H1 (cell line): ENCODE results near the gene GDF2. TPM values are rescaled to one million over a fixed set of nuclear protein-coding genes. Genes with fewer than 3 reads are reported as not detected.

Source experiments
- CTCF ChIA-PET: fragments of 300-600 bp; sonication (Branson Sonifier 250); formaldehyde crosslinking; loops from one replicate; lab custom pipeline; 2021; ENCODE audit not compliant: partially characterized antibody; lab: Charles Lee
- POLR2A ChIA-PET: fragments of 300-600 bp; sonication (Branson Sonifier 250); formaldehyde crosslinking; loops from one replicate; lab custom pipeline; 2021; ENCODE audit warnings: inconsistent platforms; ENCODE audit not compliant: partially characterized antibody; lab: Charles Lee
- DNase-seq, 2 experiments: peaks; one replicate each; pipeline versions ENCODE4 v3.0.0 to v3.0.0-alpha.2; 2010 to 2022; ENCODE audit warnings: low spot score in 2 of 2, low read depth in 1 of 2, mixed read lengths in 1 of 2
- FAIRE-seq: peaks from 2 replicates; lab custom pipeline; 2011; peaks lifted over from hg19 to GRCh38; lab: Jason Lieb, UNC
- H2AFZ ChIP-seq: 2 replicates; pipeline ENCODE4 v1.8.1; 2012; ENCODE audit warnings: low read length, inconsistent platforms
- H2AK5ac ChIP-seq: 2 replicates; pipeline ENCODE4 v1.6.1; 2013; ENCODE audit warnings: low read depth, low read length
- H2BK120ac ChIP-seq: replicated peaks from 2 replicates; pipeline ENCODE3; 2013; ENCODE audit warnings: low read depth, low read length, inconsistent platforms
- H2BK12ac ChIP-seq: 2 replicates; pipeline ENCODE4 v1.6.1; 2013; ENCODE audit warnings: low read depth, low read length
- H2BK15ac ChIP-seq: 2 replicates; pipeline ENCODE4 v1.6.1; 2013; ENCODE audit warnings: low read length
- H2BK20ac ChIP-seq: 2 replicates; pipeline ENCODE4 v1.6.1; 2013; ENCODE audit warnings: low read length
- H2BK5ac ChIP-seq: 2 replicates; pipeline ENCODE4 v1.6.1; 2013; ENCODE audit warnings: low read depth, low read length
- H3K14ac ChIP-seq: 2 replicates; pipeline ENCODE4 v1.6.1; 2013; ENCODE audit warnings: inconsistent platforms; ENCODE audit not compliant: insufficient read length
- H3K18ac ChIP-seq: 2 replicates; pipeline ENCODE4 v1.6.1; 2013; ENCODE audit warnings: low read length; ENCODE audit errors: extremely low read depth
- H3K23ac ChIP-seq: 2 replicates; pipeline ENCODE4 v1.6.1; 2013; ENCODE audit warnings: inconsistent platforms; ENCODE audit not compliant: insufficient read length
- H3K23me2 ChIP-seq: 2 replicates; pipeline ENCODE4 v1.6.1; 2013; ENCODE audit warnings: low read depth, low read length
- H3K27ac ChIP-seq: 2 replicates; pipeline ENCODE4 v1.6.1; 2011; ENCODE audit warnings: low read depth, low read length, inconsistent platforms
- H3K27me3 ChIP-seq, 4 experiments: replicated peaks in 1 of 4; 1 replicate in 1 of 4; 2 replicates in 3 of 4; pipeline versions ENCODE4 v1.6.1 to v1.8.1; 2011 to 2013; ENCODE audit warnings: low read length in 3 of 4, mild to moderate bottlenecking in 3 of 4, inconsistent platforms in 2 of 4, mixed read lengths in 2 of 4, moderate library complexity in 1 of 4; ENCODE audit not compliant: control insufficient read depth in 3 of 4, insufficient read depth in 3 of 4; ENCODE audit errors: extremely low read depth in 1 of 4
- H3K36me3 ChIP-seq, 4 experiments: 2 replicates each; pipeline versions ENCODE4 v1.6.1 to v1.8.1; 2011 to 2013; ENCODE audit warnings: mild to moderate bottlenecking in 4 of 4, low read length in 3 of 4, moderate library complexity in 2 of 4, control low read depth in 1 of 4, inconsistent platforms in 1 of 4; ENCODE audit not compliant: insufficient read depth in 4 of 4, control insufficient read depth in 2 of 4
- H3K4ac ChIP-seq: replicated peaks from 2 replicates; pipeline ENCODE3; 2013; ENCODE audit warnings: low read length, low read depth, mixed read lengths, inconsistent platforms; ENCODE audit not compliant: insufficient read length
- H3K4me1 ChIP-seq, 4 experiments: replicated peaks in 1 of 4; 1 replicate in 1 of 4; 2 replicates in 3 of 4; pipeline versions ENCODE4 v1.6.1 to v1.8.1; 2011 to 2013; ENCODE audit warnings: low read length in 3 of 4, inconsistent platforms in 2 of 4, mixed read lengths in 1 of 4; ENCODE audit not compliant: insufficient read depth in 4 of 4, control insufficient read depth in 3 of 4
- H3K4me2 ChIP-seq, 2 experiments: 2 replicates each; pipeline versions ENCODE4 v1.6.1 to v1.8.1; 2011 to 2013; ENCODE audit warnings: low read depth in 2 of 2, low read length in 2 of 2, control low read depth in 1 of 2, inconsistent platforms in 1 of 2, mild to moderate bottlenecking in 1 of 2; ENCODE audit not compliant: insufficient read depth in 1 of 2
- H3K4me3 ChIP-seq, 4 experiments: fragments of 200-600, 300-600 bp in 1 of 4; sonication (generic), shearing (Covaris generic), sonication (Bioruptor Twin) in 1 of 4; 2 replicates each; pipeline versions ENCODE4 v1.5.1 to v1.8.1; 2011 to 2016; ENCODE audit warnings: low read length in 4 of 4, low read depth in 3 of 4, control low read depth in 2 of 4, inconsistent platforms in 2 of 4, mild to moderate bottlenecking in 2 of 4, mixed read lengths in 1 of 4, moderate library complexity in 1 of 4; ENCODE audit not compliant: insufficient read depth in 2 of 4; ENCODE audit errors: extremely low read depth in 1 of 4
- H3K56ac ChIP-seq: replicated peaks from 2 replicates; pipeline ENCODE3; 2013; ENCODE audit warnings: low read depth, mild to moderate bottlenecking, mixed read lengths, low read length, inconsistent platforms; ENCODE audit not compliant: insufficient read length
- H3K79me1 ChIP-seq: 2 replicates; pipeline ENCODE4 v1.6.1; 2013; ENCODE audit warnings: low read depth, low read length, control low read depth
- H3K79me2 ChIP-seq, 2 experiments: 2 replicates each; pipeline versions ENCODE4 v1.6.1 to v1.8.1; 2012 to 2013; ENCODE audit warnings: low read length in 2 of 2, mild to moderate bottlenecking in 2 of 2, inconsistent platforms in 1 of 2; ENCODE audit not compliant: insufficient read depth in 2 of 2, control insufficient read depth in 1 of 2
- H3K9ac ChIP-seq, 4 experiments: replicated peaks in 1 of 4; 1 replicate in 1 of 4; 2 replicates in 3 of 4; pipeline versions ENCODE4 v1.6.1 to v1.8.1; 2011 to 2013; ENCODE audit warnings: low read depth in 3 of 4, low read length in 3 of 4, control low read depth in 2 of 4, mild to moderate bottlenecking in 2 of 4, moderate library complexity in 2 of 4, inconsistent platforms in 1 of 4; ENCODE audit errors: extremely low read depth in 1 of 4
- H3K9me3 ChIP-seq, 2 experiments: 2 replicates each; pipeline versions ENCODE4 v1.6.1 to v1.8.1; 2012 to 2013; ENCODE audit warnings: mild to moderate bottlenecking in 2 of 2, moderate library complexity in 2 of 2, control low read depth in 1 of 2, inconsistent platforms in 1 of 2, low read depth in 1 of 2, low read length in 1 of 2, mixed read lengths in 1 of 2; ENCODE audit not compliant: insufficient read depth in 2 of 2
- H4K20me1 ChIP-seq, 2 experiments: replicated peaks in 1 of 2; 2 replicates each; pipeline versions ENCODE3 to v1.8.1; 2011 to 2013; ENCODE audit warnings: inconsistent platforms in 2 of 2, low read length in 2 of 2, mild to moderate bottlenecking in 1 of 2; ENCODE audit not compliant: insufficient read depth in 2 of 2, control insufficient read depth in 1 of 2
- H4K5ac ChIP-seq: 2 replicates; pipeline ENCODE4 v1.6.1; 2013; ENCODE audit warnings: low read length, low read depth, mixed read lengths, inconsistent platforms; ENCODE audit not compliant: insufficient read length
- H4K8ac ChIP-seq: 2 replicates; pipeline ENCODE4 v1.8.0; 2013; ENCODE audit warnings: mild to moderate bottlenecking, moderate library complexity, low read length, inconsistent platforms; ENCODE audit not compliant: insufficient read depth; ENCODE audit errors: extremely low read depth
- H4K91ac ChIP-seq: replicated peaks from 2 replicates; pipeline ENCODE3; 2013; ENCODE audit warnings: low read length, mixed read lengths, inconsistent platforms; ENCODE audit not compliant: insufficient read length
- E2F6 ChIP-seq: IDR thresholded peaks from 2 replicates; pipeline ENCODE4 v1.6.1; 2012; ENCODE audit warnings: inconsistent platforms
- FOSL1 ChIP-seq: IDR thresholded peaks from 2 replicates; pipeline ENCODE4 v1.6.1; 2011; ENCODE audit warnings: mild to moderate bottlenecking, low read depth, low read length, moderate library complexity; ENCODE audit not compliant: insufficient read depth
- JUN ChIP-seq: IDR thresholded peaks from 2 replicates; pipeline ENCODE4 v1.6.1; 2011; ENCODE audit warnings: low read depth, mild to moderate bottlenecking, improper control_type of control experiment, low read length
- NANOG ChIP-seq: IDR thresholded peaks from 2 replicates; pipeline ENCODE4 v1.6.1; 2011; ENCODE audit warnings: low read length, low read depth, mild to moderate bottlenecking, inconsistent platforms; ENCODE audit not compliant: insufficient read depth, poor library complexity, severe bottlenecking
- POU5F1 ChIP-seq: IDR thresholded peaks from 2 replicates; pipeline ENCODE4 v1.6.1; 2011; ENCODE audit warnings: low read depth, mild to moderate bottlenecking, low read length, moderate library complexity
- RNF2 ChIP-seq: fragments of 200-900, 300-1000 bp; sonication (generic); IDR thresholded peaks from 2 replicates; pipeline ENCODE4 v1.7.1; 2016; ENCODE audit warnings: borderline replicate concordance, low read depth, mild to moderate bottlenecking, antibody characterized with exemption, low read length; ENCODE audit not compliant: poor library complexity, severe bottlenecking; ENCODE audit errors: missing control alignments
- SIN3A ChIP-seq, 2 experiments: IDR thresholded peaks in 1 of 2; conservative IDR thresholded peaks in 1 of 2; 2 replicates each; pipeline ENCODE4 v1.6.1; 2011 to 2012; ENCODE audit warnings: low read length in 2 of 2, improper control_type of control experiment in 1 of 2, low read depth in 1 of 2, mild to moderate bottlenecking in 1 of 2
- SIX5 ChIP-seq: IDR thresholded peaks from 2 replicates; pipeline ENCODE4 v1.6.1; 2011; ENCODE audit warnings: mild to moderate bottlenecking, low read depth, low read length
- SP2 ChIP-seq: IDR thresholded peaks from 2 replicates; pipeline ENCODE4 v1.6.1; 2012; ENCODE audit warnings: mild to moderate bottlenecking, low read length, inconsistent platforms
- TEAD4 ChIP-seq: IDR thresholded peaks from 2 replicates; pipeline ENCODE4 v1.6.1; 2012; ENCODE audit warnings: low read depth, low read length, inconsistent platforms, mixed read lengths
- USF2 ChIP-seq: IDR thresholded peaks from 2 replicates; pipeline ENCODE4 v1.6.1; 2011; ENCODE audit warnings: low read length, improper control_type of control experiment
- YY1 ChIP-seq: IDR thresholded peaks from 2 replicates; pipeline ENCODE4 v1.6.1; 2011; ENCODE audit warnings: low read depth, mild to moderate bottlenecking, low read length
- WGBS, 2 experiments: shearing (Covaris generic) in 1 of 2; methylation state at CpG; one replicate each; pipeline versions ENCODE4 v1.1.6 to v1.1.7; 2013 to 2015; ENCODE audit warnings: low lambda C conversion rate in 2 of 2, mixed read lengths in 2 of 2, inconsistent platforms in 1 of 2, low coverage in 1 of 2, missing lambda C conversion rate in 1 of 2; ENCODE audit not compliant: insufficient replicate concordance in 2 of 2, insufficient coverage in 1 of 2, insufficient read length in 1 of 2; ENCODE audit errors: extremely low coverage in 1 of 2, missing lambda C conversion rate in 1 of 2; 5-methylcytosine and 5-hydroxymethylcytosine counted together
- polyA plus RNA-seq, 7 experiments: library from polyadenylated mRNA; depleted of rRNA in 3 of 7; stranded (reverse) in 5 of 7; unstranded in 2 of 7; fragments of >200 nt in 5 of 7; fragments of 200-250 nt in 2 of 7; gene quantifications; 1 replicate in 5 of 7; 2 replicates in 1 of 7; 4 replicates in 1 of 7; pipeline versions ENCODE4 v1.2.1 to v1.2.3, GENCODE V29; 2011 to 2013; ENCODE audit warnings: missing spikeins in 2 of 7, mixed read lengths in 2 of 7
- total RNA-seq: library from RNA; stranded (reverse); fragmentation: NEBNext Ultra II Directional; extraction: Animal tissue kit (Norgen Biotek cat#: 25700); gene quantifications from 2 replicates; pipeline ENCODE4 v1.2.1, GENCODE V29; 2021

GDF2 gene
- total and polyA plus RNA-seq, 2 of the 8 experiments (the other 6 are each of a cell fraction or from before 2014, with no cell fraction given) = not detected

GRCh38 chr10:47333532-47333931, 11.3 kb downstream of the GDF2 start:
- Histone ChIP-seq H3K18ac (no peak overlapping the region), H4K20me1 (no peaks in the 10 kb centered on the region), H3K36me3 (no peaks in the 10 kb centered on the region; a peak in 1 of 8 replicates), H2BK12ac (no peak overlapping the region), H3K4me3 (no peak overlapping the region), H3K9ac (no peak overlapping the region), H3K79me2 (no peaks in the 10 kb centered on the region), H3K79me1 (no peaks in the 10 kb centered on the region), H3K27ac (no peak overlapping the region), H2BK15ac (no peak overlapping the region), H3K56ac (no peak overlapping the region), H3K4me1 (no peaks in the 10 kb centered on the region), H3K9me3 (no peaks in the 10 kb centered on the region), H3K23me2 (no peaks in the 10 kb centered on the region), H2AK5ac (no peak overlapping the region), H2BK20ac (no peak overlapping the region), H2BK5ac (no peak overlapping the region), H3K14ac (no peak overlapping the region), H4K91ac (no peak overlapping the region), H2AFZ (no peak overlapping the region), H3K4ac (no peak overlapping the region), H3K4me2 (no peak overlapping the region), H4K5ac (no peak overlapping the region), H2BK120ac (no peak overlapping the region), H3K23ac (no peak overlapping the region), H4K8ac (no peak overlapping the region), H3K27me3 (no peaks in the 10 kb centered on the region; a peak in 1 of 7 replicates)
- POLR2A ChIA-PET = no interaction called here
- TF ChIP-seq SP2 = no peak
- no peak for TF ChIP-seq JUN
- TF ChIP-seq SIX5 = no peak
- TF ChIP-seq POU5F1 = no peak
- no peak for TF ChIP-seq USF2
- no peak for TF ChIP-seq TEAD4
- TF ChIP-seq NANOG = no peak
- TF ChIP-seq RNF2 = no peak
- no peak for TF ChIP-seq FOSL1
- no peak for TF ChIP-seq YY1
- no peak for TF ChIP-seq E2F6
- no peak for TF ChIP-seq SIN3A (conservative IDR thresholded peaks at IDR 0.05 in 1 of 2, IDR thresholded peaks at IDR 0.05 in 1 of 2; ENCODE audit: low read depth in 1 of 2, low read length in 2 of 2)
- FAIRE-seq (no peak), DNase-seq (no peak)
- WGBS, 2 experiments = 69% methylated on average over 6 of the region's 6 CpGs; no CpG with 5 or more reads in 1 of the 2 experiments
- CTCF ChIA-PET = interaction anchor here (1.1 kb wide), 1 partner anchor 9 kb away, joined by 4 read pairs; no protein-coding TSS in a partner anchor
